Testis (tissue), 2 donors: ENCODE data around the gene TEX11.
"Not testable (repeated sequence)": the region's sequence is repeated elsewhere in the genome, so short reads cannot be mapped to it uniquely, and the experiment has no call there.

Source experiments
- CTCF ChIP-seq, 3 experiments: fragments of 450-650 bp in 2 of 3; fragments of 200-600 bp in 1 of 3; sonication (generic) in 1 of 3; IDR thresholded peaks; one replicate each; pipeline ENCODE4 v1.5.1; 2016 to 2019; ENCODE audit warnings: antibody characterized with exemption in 3 of 3, mild to moderate bottlenecking in 2 of 3, moderate library complexity in 1 of 3
- POLR2A ChIP-seq: fragments of 450-650 bp; IDR thresholded peaks from one replicate; pipeline ENCODE4 v1.6.1; 2017; ENCODE audit warnings: antibody characterized with exemption, mild to moderate bottlenecking, moderate library complexity

DNA sequence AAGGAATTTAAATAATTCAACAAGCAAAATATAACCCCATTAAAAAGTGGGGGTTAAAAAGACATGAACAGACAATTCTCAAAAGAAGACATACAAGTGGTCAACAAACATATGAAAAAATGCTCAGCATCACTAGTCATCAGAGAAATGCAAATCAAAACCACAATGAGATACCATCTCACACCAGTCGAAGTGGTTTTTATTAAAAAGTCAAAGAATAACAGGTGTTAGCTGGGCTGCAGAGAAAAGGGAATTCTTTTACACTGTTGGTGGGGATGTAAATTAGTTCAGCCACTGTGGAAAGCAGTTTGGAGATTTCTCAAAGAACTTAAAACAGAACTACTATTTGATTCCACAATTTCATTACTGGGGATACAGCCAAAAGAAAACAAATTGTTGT is 111.8 kb downstream of the TEX11 start:
- not testable (repeated sequence) for TF ChIP-seq CTCF (IDR thresholded peaks at IDR 0.05); POLR2A
